HG02938 (cell line): ENCODE results near the gene TUBB2B.

Source experiments
- ATAC-seq: cut with Tn5 transposase; IDR thresholded peaks from one replicate; pipeline ENCODE4 v1.9.1; 2021; ENCODE audit warnings: mild to moderate bottlenecking, moderate library complexity; ENCODE audit not compliant: unreplicated experiment

TUBB2B gene

DNA sequence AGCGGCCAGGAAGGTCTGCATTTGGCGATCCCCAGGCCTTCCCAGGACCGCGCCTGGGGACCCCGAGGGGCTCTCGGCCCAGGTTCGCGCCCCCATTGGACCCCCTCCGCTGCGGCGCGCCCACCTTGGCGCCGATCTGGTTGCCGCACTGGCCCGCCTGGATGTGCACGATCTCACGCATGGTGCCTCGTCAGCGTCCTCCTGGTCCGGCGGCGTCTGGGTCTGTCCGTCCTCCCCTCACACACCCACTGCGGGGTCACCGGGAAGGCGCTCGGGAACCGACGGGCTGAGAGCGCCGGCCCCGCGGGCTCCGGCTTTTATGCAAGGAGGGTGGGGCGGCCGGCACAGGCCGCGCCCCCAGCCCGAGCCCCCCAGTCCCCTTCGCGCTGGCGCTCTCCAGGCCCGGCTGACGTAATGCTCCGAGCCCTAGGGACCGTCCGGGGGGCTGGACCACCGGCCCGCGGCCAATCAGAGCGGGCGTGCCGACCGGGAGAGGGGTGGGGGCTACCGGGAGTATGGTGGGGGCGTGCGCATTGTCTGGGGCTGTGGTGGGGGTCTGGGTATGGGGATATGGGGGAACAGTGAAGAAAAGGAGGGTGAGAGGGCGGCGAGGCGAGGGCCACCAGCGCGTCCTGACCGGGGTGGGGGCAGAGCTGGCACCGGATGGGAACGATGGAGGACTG is at the start of gene TUBB2B:
TUBB2B (minus strand) TSS at position 291 of the 683 bp plus-strand sequence; CDS start at position 181, 110 bp downstream.
- no peak for ATAC-seq

DNA sequence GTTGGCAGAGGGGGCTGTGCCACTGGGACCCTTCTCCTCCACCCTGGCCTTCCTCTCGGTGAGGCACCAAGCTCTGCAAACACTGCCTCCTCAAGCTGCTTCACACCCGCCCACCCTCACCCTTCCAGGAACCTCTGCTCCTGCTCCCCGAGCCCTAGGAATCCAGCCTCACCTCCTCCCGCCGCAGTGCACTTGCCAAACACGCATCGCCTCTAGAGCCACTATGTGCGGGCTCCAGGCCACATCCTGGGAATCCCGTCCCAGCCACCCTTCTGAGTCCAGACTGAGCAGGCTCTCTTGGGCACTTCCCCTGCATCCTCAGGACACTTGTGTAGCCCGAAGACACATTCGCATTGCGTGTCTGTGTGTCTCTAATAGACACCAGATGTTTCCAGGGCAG is 49.8 kb upstream of the TUBB2B start:
- ATAC-seq = no peak

DNA sequence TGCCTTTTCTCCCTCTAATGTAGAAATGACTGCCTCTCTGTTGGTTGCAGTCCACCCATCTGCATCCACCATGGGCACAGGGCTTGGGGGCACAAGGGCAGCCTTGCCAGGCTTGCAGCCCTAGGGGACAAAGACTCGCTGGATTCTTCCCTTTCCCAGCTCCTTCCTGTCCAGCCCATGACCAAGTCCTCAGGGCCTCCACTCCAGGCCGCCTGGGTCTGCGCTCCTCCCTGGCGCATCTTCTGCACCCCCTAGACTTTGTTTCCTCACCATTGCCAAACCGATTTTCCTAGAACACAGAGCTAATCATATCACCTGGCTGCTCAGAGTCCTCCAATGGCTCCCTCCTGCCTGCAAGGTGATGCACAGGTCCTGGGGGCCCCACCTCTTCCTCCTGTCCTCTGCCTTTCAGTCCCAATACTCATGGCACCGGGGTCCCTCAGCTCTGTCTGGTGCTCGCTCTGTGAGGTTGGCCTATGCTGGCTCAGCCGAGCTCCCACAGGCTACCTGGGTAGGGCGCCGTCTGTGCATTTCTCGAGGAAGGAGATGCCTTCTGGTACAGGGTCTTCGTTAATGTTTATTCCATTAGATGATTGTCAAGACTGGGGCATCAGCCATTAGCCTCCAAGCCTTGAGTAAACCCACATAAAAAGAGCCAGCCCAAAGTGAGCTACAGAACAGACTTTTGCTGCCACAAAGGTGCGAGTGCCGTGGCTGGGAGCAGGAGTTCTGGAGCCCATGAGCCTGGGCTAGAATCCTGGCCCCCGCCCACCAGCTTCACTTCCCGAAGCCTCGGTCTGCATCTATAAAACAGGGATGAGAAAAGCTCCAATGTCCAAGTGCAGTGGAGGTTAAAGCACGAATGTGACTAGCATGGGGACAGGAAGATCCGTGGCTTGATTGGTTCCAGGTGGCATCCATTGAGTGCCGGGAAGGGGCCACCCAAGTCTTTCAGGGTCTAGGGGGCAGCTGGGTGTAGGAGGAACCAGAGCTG is 49.0 kb upstream of the TUBB2B start:
- no peak for ATAC-seq

DNA sequence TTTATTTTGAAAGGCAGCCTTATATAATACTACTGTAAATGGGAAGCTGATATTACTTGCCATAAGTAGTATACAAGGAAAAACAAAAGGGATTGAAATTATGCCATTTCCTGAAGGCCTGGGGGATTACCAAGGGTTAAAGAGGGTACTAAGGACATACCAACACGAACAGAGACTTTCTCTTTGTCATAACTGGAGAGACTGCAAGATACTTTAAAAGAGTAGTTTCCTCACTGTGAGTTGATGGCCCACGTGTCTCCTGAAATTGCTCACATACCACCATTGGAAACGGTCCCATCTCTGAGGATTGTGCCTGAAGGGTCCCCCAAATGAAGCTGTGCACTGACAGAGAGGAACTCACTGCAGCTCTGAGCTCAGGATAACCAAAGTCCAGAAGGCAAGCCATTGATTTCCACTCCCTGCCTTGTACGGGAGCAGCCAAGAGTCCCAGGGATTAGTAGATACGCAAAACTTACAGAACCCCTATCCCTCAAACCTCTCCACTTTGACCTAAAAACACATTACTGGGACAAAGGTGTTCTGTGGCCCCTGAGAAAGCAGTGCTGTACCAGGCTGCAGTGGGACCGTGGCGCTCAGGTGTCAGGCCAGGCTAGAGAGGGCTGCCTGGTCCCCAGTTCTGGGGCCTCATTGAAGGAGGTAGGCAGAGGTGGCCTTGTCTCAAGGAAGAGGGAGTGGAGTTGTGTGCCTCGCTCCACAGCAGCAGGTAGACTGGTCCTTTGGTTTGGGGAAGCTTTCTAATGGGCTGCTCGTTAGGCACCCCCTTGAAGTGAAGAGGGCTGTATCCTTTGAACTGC is 46.5 kb upstream of the TUBB2B start:
- ATAC-seq = no peak

DNA sequence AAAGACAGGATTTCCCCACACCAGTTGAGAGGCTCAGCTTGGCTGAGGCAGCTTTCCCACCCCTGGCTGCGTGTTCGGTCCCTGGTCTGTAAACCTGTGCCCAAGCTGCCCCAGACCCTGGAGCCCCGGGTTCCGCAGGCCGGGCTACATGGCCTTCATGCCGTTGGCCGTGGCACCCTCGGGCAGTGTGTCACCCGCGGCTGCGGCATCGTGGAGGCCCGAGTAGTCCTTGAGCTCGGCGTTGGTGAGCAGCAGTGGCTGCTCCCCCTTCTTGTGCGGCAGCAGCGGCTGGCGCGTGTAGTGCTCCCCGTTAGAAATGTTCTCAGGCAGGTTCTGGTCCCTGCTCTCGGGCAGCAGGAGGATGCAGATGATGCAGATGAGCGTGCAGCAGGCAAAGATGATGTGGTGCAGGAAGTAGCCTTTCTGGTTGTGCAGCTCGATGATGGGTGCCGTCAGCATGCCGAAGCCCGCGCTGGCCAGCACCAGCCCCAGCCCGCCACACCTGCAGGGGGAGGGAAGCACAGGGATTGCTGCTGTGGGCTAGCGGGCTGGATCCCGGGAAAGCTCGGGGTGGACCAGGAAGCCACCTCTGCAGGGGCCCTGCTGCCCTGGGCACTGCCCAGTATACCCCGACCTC is 45.6 kb upstream of the TUBB2B start:
- ATAC-seq = no peak

DNA sequence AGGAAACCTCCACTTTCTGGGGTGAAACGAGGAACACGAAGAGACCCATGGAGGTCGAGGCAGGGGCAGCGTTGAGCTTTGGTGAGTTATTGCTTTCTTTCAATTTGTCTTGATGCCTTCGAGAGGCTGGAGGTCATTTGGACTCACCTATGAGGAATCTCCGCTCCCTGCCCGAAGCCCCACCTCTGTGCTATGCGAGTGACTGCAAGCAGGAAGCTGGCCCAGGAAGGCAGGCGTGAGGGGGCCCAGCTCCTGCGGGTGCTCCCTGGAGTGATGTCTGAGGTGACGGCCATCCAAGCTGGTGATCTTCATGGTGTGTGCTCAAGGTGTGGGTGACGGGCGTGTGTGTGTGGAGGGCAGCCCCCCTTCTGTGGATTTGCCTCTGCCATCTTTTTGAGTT is 44.3 kb upstream of the TUBB2B start:
- no peak for ATAC-seq

DNA sequence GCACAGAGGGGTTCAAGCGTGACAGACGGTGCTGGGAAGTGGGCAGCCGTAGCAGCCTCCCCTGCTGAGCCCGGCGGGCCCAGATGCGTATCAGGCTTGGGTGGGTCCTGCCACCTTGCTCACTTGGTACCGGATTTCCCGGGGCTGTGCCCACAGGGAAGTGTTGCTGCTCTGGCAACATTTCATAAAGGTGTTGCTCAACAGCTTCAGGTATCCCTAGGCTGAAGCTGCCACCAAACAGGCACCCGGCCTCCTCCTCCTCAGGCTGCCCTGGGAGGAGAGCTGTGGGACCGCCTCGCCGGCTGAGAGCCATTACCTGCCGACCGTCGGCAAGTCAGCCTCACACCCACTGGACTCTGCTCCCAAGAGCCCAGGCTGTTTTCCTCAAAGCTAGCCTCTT is 42.8 kb upstream of the TUBB2B start:
- no peak for ATAC-seq

DNA sequence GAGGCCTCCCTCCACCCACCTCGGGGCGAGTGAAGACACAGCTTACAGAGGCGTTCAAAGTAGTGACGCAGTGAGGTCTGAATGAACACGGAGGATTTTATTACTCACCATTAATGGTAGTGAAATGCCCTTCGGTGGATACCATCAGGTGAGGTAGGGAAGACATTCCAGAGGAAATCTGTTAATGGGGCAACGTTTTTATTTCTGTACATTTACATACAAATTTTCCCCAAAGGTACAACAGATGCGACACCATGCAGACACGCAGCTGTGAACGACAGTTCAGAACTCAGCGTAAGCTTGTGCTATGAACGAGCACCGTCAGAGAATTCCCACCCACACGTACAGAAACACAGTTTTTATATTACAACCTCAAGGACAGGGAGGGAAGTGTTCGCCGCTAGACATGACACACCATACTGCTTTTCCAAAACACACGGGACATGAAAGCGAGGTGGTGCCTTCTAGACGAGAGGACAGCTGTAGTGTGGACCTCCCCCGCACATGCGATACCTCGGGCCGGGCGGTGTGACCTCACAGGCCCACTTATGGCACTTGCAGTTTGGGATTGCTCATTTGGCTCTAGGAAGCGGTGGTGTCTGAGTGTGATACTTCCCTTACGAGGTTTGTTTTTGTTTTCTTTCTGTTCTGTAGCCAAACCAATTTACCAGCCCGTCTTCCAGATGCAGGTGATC is 42.0 kb upstream of the TUBB2B start:
- no peak for ATAC-seq

DNA sequence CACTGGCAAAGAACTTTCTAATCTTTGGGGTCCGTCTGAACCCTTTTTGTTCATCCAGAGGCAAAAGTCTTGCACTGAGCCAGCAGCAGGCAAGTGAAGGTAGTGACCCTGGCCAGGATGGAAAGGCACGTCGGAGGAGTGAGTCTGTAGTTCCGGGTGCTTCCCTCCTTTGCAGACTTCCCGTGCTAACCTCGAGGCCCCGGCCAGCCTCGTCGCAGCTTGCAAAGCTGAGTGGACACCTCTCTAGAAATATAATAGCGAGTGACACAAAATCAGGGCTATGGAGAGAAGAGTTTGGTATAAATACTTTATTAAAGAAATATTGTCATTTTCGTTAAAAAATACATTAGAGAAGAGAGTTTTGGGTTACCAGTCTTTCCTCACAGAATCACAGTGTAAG is 41.2 kb upstream of the TUBB2B start:
- ATAC-seq = no peak

DNA sequence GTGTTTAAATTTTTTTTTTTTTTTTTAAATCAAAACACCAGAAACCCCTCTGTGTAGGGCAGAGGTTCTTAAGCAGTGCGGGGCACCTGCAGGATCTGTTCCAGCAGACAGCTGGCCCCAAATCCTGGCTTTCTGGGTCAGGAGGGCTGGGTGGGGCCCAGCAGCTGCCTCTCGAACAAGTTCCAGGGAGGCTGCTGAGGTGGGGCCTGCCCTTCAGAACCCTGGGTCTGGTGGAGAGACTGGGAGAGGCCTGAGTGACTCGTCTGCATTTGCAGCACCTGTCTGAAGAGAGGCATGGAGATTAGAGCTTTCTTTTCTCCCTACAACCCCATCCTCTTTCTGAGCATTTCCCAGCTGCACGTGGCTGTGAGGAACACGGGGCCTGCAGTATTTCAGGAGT is 39.7 kb upstream of the TUBB2B start:
- ATAC-seq = no peak

DNA sequence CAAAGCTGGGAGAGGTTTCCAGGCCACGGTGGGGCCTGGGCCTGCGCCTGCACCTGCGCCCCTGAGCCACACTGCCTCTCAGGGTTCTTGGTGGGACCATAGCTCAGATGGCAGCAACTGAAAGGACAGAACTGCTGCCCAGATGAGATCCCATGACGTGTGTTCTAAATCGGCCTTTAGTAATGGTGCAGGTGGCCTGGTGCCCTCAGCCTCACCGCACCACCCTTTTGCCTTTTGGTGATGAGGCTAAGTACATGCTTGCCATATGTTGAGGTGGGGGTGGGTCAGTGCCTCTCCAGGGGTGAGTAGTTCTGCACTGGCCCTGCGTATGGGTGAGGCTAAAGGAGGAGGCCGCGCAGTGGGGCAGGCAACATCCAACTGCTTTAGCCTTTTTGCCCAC is 38.7 kb upstream of the TUBB2B start:
- ATAC-seq = no peak

DNA sequence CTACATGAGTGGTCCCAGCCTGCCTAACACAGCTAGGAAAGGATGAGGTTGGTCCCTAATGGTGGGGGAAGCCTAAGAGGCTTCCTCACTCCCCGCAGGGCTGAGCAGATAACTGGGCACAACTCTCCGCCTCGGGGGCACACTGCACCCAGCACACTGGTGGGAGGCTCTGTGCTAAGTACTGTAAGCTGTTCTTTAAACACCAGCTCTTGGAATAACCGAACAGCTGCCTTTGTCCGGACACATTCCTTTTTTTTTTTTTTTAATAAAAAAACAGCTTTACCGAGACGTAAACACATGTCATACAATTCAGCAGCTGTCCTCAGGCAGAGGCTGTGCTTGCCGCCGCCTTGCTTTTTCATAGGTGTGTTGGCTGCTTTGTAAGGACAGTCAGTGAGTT is 38.2 kb upstream of the TUBB2B start:
- ATAC-seq = no peak

DNA sequence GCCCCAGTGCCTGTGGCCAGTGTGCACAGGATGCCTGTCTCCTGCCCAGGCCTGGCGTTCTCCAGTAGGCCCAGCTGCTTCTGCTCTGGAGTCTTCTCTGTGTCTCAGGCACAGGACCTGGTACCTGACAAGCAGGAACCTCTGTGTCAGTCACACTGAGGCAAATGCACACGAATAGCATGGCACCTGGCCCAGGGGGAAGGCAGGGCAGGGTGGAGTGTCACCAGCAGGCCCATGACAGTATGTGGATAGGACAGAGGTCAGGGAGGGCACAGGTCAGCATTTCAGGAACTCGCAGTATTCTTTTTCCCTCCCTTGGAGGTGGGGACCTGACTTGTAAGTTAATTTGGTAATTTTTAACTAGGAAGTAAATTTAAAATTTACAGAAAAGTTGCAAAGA is 36.9 kb upstream of the TUBB2B start:
- no peak for ATAC-seq

DNA sequence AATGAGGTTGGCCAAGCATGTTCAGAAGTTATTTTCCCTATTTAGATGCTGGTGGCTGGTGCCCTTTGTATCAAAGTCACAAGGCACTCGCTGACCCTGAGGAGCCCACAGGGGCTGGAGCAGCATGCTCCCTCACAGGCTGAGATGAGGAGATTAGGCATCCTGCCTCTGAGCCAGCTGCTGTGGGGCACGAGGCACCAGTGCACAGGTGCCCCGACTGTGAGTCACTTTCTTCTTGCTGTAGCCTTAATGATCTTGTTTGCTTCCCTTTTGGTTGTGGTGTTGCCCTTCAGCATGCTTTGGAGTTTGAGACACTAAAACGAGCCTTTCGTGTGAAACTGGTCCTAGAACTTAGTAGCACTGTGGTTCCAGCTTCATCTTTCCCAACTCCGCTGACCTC is 35.6 kb upstream of the TUBB2B start:
- ATAC-seq = no peak

DNA sequence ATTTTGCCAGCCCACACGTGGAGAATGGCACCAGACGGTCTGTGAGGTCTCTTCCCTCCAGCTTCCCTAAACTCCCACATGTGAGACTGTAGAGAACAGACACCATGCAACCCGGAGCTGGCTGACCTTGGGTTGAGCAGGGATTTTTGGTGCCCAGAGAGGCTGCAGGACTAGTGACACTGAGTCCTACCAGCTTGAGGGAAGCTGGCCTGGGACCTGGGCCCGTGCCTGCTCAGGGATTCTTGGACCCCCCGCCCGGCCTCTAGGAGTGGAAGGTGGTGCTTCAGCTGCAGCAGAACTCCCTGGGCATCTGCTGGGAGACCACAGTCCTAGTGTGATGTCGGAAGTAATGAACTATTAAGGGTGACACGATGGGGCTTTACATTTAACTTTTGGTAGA is 34.5 kb upstream of the TUBB2B start:
- ATAC-seq = no peak

DNA sequence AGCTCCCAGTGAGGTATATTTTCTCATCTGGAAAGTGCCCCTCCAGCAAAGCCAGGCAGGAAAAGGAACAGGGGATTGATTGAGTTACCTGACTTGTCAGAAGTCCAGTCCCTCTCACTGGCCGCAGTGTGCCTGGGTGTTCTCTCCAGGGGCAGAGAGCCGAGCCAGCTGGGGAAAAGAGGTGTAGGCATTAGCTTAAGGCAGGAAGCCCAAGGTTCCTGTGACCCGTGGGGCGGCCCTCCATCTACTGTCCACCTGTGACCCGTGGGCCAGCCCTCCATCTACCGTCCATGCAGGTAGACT is 34.0 kb upstream of the TUBB2B start:
- no peak for ATAC-seq

DNA sequence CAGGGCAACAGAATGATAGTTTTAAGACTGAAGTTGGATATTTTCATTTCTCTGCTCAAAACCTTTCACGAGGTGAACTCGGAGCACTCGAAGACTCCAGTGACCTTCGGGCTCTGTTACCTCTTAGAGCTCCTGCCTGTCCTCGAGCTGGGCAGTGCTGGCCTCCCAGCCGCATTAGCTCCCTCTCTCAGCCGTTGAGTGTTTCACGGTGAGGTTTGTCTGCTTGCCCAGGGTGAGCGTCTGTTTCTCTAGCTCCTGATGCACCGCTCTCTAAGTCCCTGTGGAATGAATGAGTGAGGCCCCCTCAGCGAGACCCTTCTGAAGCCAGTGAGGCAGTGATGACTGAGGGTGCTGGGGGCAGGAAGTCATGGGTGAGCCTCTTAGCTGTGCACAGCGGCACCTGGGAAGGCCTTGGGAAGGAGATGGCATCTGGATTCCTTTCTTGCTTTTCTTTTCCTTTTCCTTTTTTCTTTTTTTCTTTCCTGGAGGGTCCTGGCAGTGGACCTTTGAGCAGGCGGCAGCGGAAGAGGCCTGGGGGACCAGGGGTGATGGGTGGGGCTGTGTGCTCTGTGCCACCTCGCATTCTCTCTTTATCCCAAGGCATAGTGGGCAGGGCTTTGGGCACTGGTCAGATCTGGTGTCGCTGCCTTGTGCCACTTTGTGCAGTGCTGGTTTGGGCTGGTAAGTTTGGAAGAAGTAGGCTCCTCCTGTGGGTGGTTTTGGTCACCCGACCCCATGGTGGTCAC is 33.5 kb upstream of the TUBB2B start:
- ATAC-seq = no peak

DNA sequence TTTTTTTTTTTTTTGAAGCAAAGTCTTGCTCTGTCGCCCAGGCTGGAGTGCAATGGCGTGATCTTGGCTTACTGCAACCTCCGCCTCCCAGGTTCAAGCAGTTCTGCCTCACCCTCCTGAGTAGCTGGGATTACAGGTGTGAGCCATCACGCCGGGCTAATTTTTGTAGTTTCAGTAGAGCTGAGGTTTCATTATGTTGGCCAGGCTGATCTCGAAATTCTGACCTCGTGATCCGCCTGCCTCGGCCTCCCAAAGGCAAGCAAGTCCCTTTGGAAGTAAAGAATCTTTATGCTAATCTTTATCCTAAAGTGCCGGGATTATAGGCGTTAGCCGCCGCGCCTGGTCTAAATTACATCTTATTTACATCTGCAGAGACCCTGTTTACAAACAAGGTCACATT is 32.8 kb upstream of the TUBB2B start:
- no peak for ATAC-seq

DNA sequence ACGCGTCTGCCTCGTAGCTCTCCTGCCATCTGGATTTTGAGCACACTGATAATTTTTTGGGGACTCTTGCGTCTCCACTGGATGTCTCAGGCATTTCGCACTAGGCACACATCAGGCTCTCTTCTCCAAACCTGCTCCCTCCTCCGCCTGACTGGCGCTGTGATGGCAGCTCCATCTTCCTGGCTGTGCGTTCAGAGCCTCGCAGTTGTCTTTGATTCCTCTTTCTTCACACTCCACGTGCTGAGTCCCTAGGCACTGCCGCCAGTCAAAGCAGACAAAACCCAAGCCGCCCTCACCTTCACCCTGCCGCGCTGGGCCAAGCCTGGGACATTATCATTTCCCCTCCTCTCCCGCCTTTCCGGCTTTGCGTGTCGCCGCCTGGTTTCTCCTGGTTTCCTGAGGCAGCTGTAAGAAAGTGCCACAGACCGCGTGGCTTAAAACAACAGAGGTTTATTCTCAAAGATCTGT is 32.1 kb upstream of the TUBB2B start:
- ATAC-seq = peak; percentile 40
